GOT3 (cell line): ENCODE measurements around the gene DDR2.
"Not testable (repeated sequence)": the region's sequence is repeated elsewhere in the genome, so short reads cannot be mapped to it uniquely, and the experiment has no call there.

ENCODE experiments used
- DNase-seq: peaks from one replicate; lab custom pipeline; 2025; ENCODE audit warnings: mixed read lengths; lab: John Stamatoyannopoulos, UW

DDR2 gene

GRCh38 chr1:162779043-162779442 is 146.8 kb downstream of the DDR2 start:
- no peak for DNase-seq

- DNase-seq: no peak
Measured at GRCh38 chr1:162782671-162783070, 150.4 kb downstream of the DDR2 start.

- DNase-seq: not testable (repeated sequence)
Measured at GRCh38 chr1:162784926-162785325, 152.7 kb downstream of the DDR2 start.

- not testable (repeated sequence) for DNase-seq
Measured at GRCh38 chr1:162788783-162789182, 156.5 kb downstream of the DDR2 start.

- DNase-seq: peak; percentile 24
Measured at GRCh38 chr1:162790303-162790984, 158.2 kb downstream of the DDR2 start, which contains the start of gene HSD17B7. HSD17B7 (plus strand) TSS chr1:162790702; CDS start chr1:162790801, 99 bp downstream.

- DNase-seq: not testable (repeated sequence)
Measured at GRCh38 chr1:162790985-162791357, 158.7 kb downstream of the DDR2 start.

GRCh38 chr1:162794284-162794683 is 162.0 kb downstream of the DDR2 start:
- DNase-seq: not testable (repeated sequence)

- DNase-seq: not testable (repeated sequence)
Measured at GRCh38 chr1:162796617-162797279, 164.5 kb downstream of the DDR2 start.

GRCh38 chr1:162799995-162800830 is 167.9 kb downstream of the DDR2 start:
- not testable (repeated sequence) for DNase-seq

GRCh38 chr1:162807503-162807902 is 175.2 kb downstream of the DDR2 start:
- not testable (repeated sequence) for DNase-seq

GRCh38 chr1:162812357-162812756 is 180.1 kb downstream of the DDR2 start:
- DNase-seq: not testable (repeated sequence)

- DNase-seq: not testable (repeated sequence)
Measured at GRCh38 chr1:162818136-162818535, 185.9 kb downstream of the DDR2 start.

- not testable (repeated sequence) for DNase-seq
Measured at GRCh38 chr1:162818666-162819065, 186.4 kb downstream of the DDR2 start.

GRCh38 chr1:162822391-162823200 is 190.3 kb downstream of the DDR2 start:
- DNase-seq: no peak

GRCh38 chr1:162823231-162823630 is 191.0 kb downstream of the DDR2 start:
- no peak for DNase-seq

GRCh38 chr1:162823771-162824525 is 191.7 kb downstream of the DDR2 start:
- DNase-seq: no peak

- DNase-seq: no peak
Measured at GRCh38 chr1:162829268-162829667, 197.0 kb downstream of the DDR2 start.

GRCh38 chr1:162832470-162832869 is 200.2 kb downstream of the DDR2 start:
- no peak for DNase-seq

- DNase-seq: no peak
Measured at GRCh38 chr1:162835157-162835899, 203.1 kb downstream of the DDR2 start.
